ENCODE measurements around the gene KCNT2. TPM values are rescaled to one million over a fixed set of nuclear protein-coding genes. Genes with fewer than 3 reads are reported as not detected.

KCNT2 gene
- total RNA-seq, result under 1 TPM in 1 of 2 donors, not detected in 1; under 0.01 TPM

DNA sequence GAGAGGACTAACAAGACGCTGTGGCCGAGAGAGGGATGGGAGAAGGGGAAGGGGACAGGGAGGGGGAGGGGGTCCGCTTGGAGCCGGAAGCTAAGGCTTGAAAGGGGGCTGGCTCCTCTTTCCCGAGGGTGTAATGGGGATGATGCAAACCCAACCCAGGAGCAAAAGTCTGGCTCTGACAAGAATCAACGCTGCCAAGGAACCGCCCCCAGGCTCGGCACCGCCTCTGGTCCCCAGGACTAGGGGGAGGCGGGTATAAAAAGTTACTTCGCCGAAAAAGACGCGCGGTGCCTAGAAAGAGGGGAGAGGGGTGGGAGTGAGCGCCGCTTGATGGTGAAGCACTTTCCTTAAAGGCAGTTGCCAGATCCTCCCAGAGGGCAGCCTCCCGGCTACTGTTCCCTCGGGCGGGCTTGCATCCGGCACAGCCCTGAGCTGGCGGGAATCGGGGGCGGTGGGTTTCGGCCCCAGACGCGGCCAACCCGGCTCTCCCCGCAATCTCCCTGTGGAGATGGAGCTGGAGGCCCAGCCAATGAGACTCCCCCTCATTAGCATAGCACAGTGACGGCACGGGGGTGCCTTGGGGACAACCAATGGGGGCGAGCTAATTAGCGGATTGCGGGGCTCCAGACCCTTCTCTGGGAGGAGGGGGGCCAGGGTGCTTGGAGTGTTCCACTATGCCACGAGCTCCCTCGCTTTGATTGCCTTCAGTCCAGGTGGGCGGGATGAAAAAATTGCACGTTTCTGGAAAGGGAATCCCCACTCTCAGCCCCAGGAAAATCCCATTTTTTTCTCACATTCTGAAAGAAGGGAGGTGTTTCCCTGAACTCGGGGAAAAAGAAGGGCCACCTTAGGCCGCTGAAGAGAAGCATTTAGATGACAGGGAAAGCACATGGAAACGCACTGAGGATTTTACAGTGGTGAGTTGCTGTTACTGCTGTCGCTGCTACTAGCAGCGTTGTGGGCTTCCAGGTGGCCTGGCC is at the start of gene KCNT2:
Gene KCNT2 (minus strand): TSS at position 51 of the 980 bp plus-strand sequence. CDS start 131 bp downstream, outside the sequence.

DNA sequence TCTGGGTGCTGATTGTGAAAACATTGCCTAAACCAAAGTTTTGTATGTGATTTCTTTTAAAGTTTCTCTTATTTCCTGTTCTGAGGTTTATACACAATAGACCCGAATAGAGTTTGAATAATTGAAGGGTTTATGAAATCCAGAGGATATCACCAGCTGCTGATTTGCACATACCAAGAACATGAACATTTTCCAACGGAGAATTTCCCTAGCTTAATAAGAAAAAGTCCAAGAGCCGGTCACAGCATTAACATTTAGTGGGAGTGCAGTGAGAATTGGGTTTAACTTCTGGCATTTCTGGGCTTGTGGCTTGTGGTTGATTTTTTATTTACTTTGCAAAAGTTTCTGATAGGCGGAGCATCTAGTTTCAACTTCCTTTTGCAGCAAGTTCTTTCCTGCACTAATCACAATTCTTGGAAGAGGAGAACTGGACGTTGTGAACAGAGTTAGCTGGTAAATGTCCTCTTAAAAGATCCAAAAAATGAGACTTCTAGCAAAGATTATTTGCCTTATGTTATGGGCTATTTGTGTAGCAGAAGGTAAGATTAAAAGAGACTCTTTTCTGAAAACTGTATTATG is 43.5 kb upstream of the KCNT2 start, which contains the start of gene CFH:
Gene CFH (plus strand): TSS at position 407 of the 579 bp plus-strand sequence. CDS start 75 bp downstream, at position 482.

Small RNA genes lying within 50 kb of the gene (small RNA-seq; reads per million reads assigned to genes)
- gene MIR4735, result 0 reads per million in 2 donors

Other genes with a start within 250 kb of the KCNT2 start
- 1 to 10 TPM; 2.8 to 3.7 TPM for gene CFH, start 43.6 kb upstream of the KCNT2 start, total RNA-seq
- not detected for gene CFHR3, start 166.4 kb upstream of the KCNT2 start, total RNA-seq
- not detected for gene CFHR1, start 211.3 kb upstream of the KCNT2 start, total RNA-seq